GM19025 (cell line): ENCODE measurements around the gene SLC38A3.
"Not testable (repeated sequence)": the region's sequence is repeated elsewhere in the genome, so short reads cannot be mapped to it uniquely, and the experiment has no call there.

Experiments
- ATAC-seq: cut with Tn5 transposase; IDR thresholded peaks from one replicate; pipeline ENCODE4 v1.9.1; 2021; ENCODE audit warnings: mild to moderate bottlenecking, low read depth, moderate library complexity; ENCODE audit not compliant: unreplicated experiment

The SLC38A3 gene

GRCh38 chr3:50228184-50228763 lies 23.2 kb downstream of the SLC38A3 start:
- not testable (repeated sequence) for ATAC-seq

GRCh38 chr3:50229490-50229889 lies 24.4 kb downstream of the SLC38A3 start:
- ATAC-seq, result no peak

- no peak for ATAC-seq
These were observed 25.2 kb downstream of the SLC38A3 start for GRCh38 chr3:50230104-50230793.

DNA sequence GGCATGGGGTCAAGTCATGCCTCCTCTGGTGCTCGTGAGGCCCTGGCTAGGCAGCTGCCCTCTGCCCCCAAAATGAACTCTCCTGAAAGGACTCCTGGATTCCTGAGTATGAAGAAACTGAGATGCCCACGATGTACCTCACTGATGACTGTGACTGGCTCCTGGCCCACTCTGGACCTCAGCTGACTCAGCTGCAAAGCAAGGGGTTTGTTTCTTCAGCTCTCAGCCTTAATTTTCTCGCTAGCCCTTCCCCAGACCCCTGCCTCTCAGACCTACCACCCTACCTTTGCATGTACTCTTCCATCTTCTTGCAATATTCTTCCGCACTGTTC lies 25.7 kb downstream of the SLC38A3 start:
- ATAC-seq, result no peak

DNA sequence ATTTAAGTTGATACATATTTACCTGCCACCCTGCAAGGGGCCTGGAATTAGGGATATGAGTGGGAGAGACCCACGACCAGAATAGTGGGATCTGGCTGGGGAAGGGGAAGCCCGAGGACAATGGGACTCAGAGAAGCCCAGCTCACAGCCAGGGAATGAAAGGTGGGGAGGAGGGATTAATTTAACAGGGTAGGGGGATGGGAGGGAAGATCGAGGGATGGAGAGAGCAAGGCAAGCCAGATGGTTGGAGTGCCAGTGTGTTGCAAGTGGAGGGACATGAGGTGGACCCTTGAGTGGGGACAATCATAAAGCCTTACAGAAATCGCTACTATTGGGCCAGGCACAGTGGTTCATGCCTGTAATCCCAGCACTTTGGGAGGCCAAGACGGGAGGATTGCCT lies 26.5 kb downstream of the SLC38A3 start:
- no peak for ATAC-seq

DNA sequence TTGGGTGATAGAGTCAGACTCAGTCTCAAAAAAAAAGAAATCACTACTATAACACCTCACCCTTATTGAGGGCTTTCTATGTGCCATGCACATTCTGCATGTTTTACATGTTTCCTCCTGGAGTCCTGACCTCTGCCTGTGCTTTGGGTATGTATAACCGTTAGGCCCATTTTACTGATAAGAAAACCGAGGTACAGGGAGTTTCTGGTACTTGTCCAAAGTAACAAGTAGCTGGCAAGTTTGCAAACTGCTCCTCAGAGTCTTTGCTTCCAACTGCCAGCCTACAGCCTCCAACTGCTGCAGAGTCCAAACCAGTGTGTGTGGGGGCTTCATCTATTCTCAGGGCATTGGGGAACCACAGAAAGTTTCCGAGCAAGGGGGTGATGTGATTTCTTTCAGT lies 27.2 kb downstream of the SLC38A3 start:
- no peak for ATAC-seq

- ATAC-seq, result no peak
These were observed 28.1 kb downstream of the SLC38A3 start for GRCh38 chr3:50233176-50233575.

- ATAC-seq, result peak; percentile 94
These were observed 30.8 kb downstream of the SLC38A3 start, which contains the start of gene GNAI2 for GRCh38 chr3:50235716-50236483. TSS of gene GNAI2 (plus strand) at chr3:50236204. CDS start at chr3:50236336, 132 bp downstream.

GRCh38 chr3:50236484-50237132 lies 31.5 kb downstream of the SLC38A3 start:
- no peak for ATAC-seq

DNA sequence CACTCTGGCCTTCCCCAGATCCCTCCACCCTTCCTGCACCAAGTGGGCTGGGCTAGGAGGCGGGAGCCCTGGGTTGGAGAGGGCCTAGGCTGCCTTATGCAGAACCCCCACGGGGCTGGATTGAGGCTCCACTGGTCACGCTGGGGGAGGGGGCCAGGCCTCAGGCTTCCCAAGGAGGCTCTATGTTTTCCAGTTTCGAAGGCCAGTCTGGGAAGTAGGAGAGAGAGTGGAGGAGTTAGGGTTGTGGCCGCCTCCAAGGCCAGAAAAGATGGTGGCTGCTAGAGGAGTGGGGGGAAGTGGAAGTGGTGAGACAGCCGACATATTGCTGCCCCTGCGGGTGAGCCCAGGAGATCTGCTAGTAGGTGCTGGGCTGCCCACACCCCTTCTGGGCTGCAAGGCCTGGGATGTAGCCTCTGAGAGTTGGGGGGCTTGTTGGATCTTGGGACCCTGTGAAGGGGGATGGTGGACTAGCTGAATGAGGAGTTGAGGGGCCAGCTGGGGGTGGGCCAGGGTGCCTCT lies 32.1 kb downstream of the SLC38A3 start:
- ATAC-seq, result no peak

DNA sequence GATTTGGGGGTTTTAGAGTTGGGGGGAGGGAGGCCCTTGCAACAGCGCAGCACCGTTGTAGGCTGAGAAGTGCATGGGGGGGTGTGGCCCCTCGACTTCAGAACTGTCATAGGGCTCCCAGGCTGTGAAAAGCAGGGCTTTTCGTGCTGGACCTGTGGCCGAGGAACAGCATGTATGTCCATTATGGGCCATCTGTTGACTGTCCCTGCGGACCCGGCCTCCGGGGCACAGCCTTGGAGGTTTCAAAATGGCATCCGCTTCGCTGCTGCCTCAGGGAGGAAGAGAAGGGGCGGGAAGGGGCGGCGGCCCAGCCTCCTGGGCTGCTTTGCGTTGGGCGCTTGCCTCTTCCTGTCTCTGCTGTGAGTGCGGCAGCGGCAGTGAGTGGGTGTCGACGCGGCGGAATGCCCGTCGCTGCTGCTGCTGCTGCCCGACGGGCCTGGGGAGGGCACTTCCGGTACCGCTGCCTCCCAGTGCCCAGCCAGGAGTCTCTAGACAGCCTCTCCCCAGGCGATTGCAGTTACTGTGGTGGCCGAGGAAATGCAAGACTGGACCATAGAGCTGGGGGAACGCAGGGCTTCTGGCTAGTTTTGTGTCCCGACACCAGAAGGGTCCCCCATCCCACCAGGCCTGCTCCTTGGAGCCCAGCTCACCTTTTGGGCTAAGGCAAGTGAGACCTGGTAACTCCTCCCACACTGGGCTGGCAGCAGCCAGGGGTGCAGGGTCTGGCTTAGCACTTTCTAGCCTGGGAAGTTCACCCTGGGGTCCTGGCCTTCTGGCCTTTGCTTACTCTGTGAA lies 32.9 kb downstream of the SLC38A3 start:
- no peak for ATAC-seq

GRCh38 chr3:50238549-50239026 lies 33.5 kb downstream of the SLC38A3 start:
- ATAC-seq, result no peak

- ATAC-seq, result no peak
These were observed 34.6 kb downstream of the SLC38A3 start for GRCh38 chr3:50239649-50240048.

- no peak for ATAC-seq
These were observed 36.1 kb downstream of the SLC38A3 start for GRCh38 chr3:50241163-50241562.

DNA sequence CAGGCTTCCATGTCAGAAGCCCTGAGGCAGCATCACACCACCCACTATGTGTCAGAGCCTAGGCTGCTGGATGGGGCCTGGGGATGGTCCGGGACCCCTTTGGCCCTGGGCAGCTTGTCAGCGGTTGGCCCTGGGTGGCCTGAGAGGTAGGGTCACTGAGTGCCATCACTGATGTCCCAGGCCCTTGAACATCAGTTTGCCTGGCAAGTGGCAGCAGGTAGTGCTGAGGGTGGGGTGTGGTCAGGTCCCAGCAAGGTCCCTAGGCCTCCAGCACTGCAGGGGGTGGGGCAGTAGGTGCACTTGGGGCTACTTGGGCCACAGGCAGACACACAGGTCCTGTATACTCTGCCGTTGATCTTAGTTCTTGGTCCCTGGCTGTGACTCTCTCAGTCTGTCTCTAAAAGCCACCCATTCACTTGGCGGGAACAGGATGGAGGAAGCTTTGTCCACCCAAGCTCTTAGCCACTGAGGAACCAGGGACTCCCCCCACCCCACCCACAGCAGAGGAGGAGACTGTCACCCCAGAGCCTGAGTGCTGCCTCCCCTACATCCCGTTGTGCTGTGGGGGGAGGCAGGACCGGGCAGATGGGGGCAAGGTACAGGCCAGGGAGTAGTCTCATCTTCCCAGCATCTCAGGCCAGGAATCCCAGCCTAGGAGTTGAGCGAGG lies 36.8 kb downstream of the SLC38A3 start:
- ATAC-seq, result no peak

DNA sequence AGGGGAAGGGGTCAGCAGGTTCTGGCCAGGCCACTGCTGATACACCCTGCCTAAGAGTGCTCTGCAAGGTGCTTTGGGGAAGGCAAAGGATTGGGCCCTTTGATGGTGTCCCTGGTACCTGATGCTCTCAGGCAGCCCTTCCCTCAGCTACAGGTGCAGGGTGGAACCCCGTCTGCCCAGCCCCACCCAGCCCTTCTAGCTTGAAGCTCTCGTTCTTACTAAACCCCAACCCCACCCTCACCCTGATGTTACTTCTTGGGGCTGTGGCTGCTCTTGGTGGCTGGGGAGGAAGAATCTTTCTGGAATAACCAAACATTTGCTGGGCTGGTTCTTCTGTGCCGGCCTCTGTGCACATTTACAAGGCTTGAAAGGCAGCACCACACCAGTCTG lies 37.3 kb downstream of the SLC38A3 start:
- ATAC-seq, result no peak

- no peak for ATAC-seq
These were observed 37.9 kb downstream of the SLC38A3 start for GRCh38 chr3:50242851-50243542.

DNA sequence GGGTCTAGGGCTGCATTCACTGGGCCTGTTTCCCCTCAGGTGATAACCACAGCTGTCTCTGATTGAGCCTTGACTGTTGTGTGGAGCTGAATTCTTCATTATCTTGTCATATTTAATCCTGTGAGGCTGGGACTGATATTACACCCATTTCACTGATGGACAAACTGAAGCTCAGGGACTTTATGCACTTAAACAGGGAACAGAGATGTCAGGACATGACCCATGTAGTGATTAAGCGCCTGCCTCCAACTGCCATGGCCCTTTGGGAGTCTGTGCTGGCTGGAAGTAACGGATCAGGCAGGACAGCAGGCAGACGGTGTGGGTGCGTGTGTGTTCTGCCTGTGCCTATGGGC lies 38.4 kb downstream of the SLC38A3 start:
- ATAC-seq, result no peak

DNA sequence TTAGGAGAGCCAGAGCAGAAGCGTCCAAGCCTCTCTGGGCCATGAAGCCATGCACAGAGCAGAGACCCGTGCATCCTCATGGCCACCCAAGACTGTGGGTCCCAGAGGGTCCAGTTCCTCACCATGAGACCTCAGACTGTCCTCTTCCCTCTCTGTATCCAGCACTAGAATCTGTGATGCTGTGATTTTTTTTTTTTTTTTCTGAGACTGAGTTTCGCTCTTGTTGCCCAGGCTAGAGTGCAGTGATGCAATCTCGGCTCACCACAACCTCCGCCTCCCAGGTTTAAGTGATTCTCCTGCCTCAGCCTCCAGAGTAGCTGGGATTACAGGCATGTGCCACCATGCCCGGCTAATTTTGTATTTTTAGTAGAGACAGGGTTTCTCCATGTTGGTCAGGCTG lies 39.7 kb downstream of the SLC38A3 start:
- not testable (repeated sequence) for ATAC-seq
